HCT116 (cell line): Measurements from ENCODE around the gene CETP. TPM values are rescaled to one million over a fixed set of nuclear protein-coding genes. Genes with fewer than 3 reads are reported as not detected.

Experiments
- ATAC-seq: fragments of 200-7000 bp; cut with Tn5 transposase; 2 replicates; pipeline ENCODE4 v1.9.1; 2020; ENCODE audit warnings: mild to moderate bottlenecking, moderate library complexity
- BruUV-seq: library from RNA; stranded (reverse); fragments of 400-500 nt; replicated peaks from 2 replicates; lab custom pipeline; 2021; lab: Mats Ljungman, UMichigan
- CTCF ChIA-PET: fragments of 300-600 bp; sonication (Branson Sonifier 250); formaldehyde crosslinking; loops from one replicate; lab custom pipeline; 2021; ENCODE audit warnings: antibody characterized with exemption; lab: Charles Lee
- POLR2A ChIA-PET: fragments of 300-600, 350-600 bp; sonication (Branson Sonifier 250); formaldehyde crosslinking; loops from one replicate; lab custom pipeline; 2021; ENCODE audit warnings: antibody characterized with exemption; lab: Charles Lee
- RAD21 ChIA-PET, 2 experiments: fragments of 300-600 bp; sonication (Branson Sonifier 250); formaldehyde crosslinking; loops; one replicate each; lab custom pipeline; 2023; ENCODE audit warnings: low total read pairs in 2 of 2; ENCODE audit not compliant: uncharacterized antibody in 2 of 2, unreplicated experiment in 2 of 2, low non-redundant PET in 1 of 2; lab: Charles Lee
- DNase-seq: peaks from one replicate; pipeline ENCODE4 v3.0.0-alpha.2; 2010; ENCODE audit warnings: low read depth, low spot score
- H2AFZ ChIP-seq: fragments of 200-600 bp; shearing (Covaris generic), sonication (generic); 2 replicates; pipeline ENCODE4 v1.6.1; 2017; ENCODE audit warnings: low read depth, mixed run types, mixed read lengths, antibody characterized with exemption, low read length; ENCODE audit not compliant: poor library complexity, severe bottlenecking
- H3K27ac ChIP-seq: 2 replicates; pipeline ENCODE4 v1.5.1; 2012; ENCODE audit warnings: low read depth, low read length
- H3K27me3 ChIP-seq: fragments of 200-600 bp; sonication (generic); 2 replicates; pipeline ENCODE4 v1.6.1; 2016; ENCODE audit warnings: mixed run types, low read length, mixed read lengths; ENCODE audit not compliant: insufficient read depth
- H3K36me3 ChIP-seq, 2 experiments: fragments of 200-500 bp in 1 of 2; fragments of 200-600 bp in 1 of 2; sonication (Bioruptor generic) in 1 of 2; sonication (generic) in 1 of 2; 2 replicates each; pipeline versions ENCODE4 v1.5.1 to v1.6.1; 2014 to 2016; ENCODE audit warnings: low read length in 2 of 2, inconsistent platforms in 1 of 2, mixed read lengths in 1 of 2, mixed run types in 1 of 2; ENCODE audit not compliant: insufficient read depth in 2 of 2, control insufficient read depth in 1 of 2
- H3K4me1 ChIP-seq, 2 experiments: fragments of 200-600 bp in 1 of 2; sonication (generic) in 1 of 2; 2 replicates each; pipeline versions ENCODE4 v1.5.1 to v1.6.1; 2012 to 2017; ENCODE audit warnings: low read length in 2 of 2, inconsistent platforms in 1 of 2, mild to moderate bottlenecking in 1 of 2, mixed read lengths in 1 of 2, mixed run types in 1 of 2, moderate library complexity in 1 of 2; ENCODE audit not compliant: insufficient read depth in 2 of 2, control insufficient read depth in 1 of 2
- H3K4me2 ChIP-seq: fragments of 200-600 bp; sonication (generic); 2 replicates; pipeline ENCODE4 v1.6.1; 2017; ENCODE audit warnings: mixed run types, low read length, mixed read lengths
- H3K4me3 ChIP-seq, 2 experiments: fragments of 200-600 bp in 1 of 2; sonication (generic) in 1 of 2; replicated peaks in 1 of 2; 2 replicates each; pipeline ENCODE4 v1.5.1; 2011 to 2016; ENCODE audit warnings: low read length in 2 of 2, control low read depth in 1 of 2, low read depth in 1 of 2, mild to moderate bottlenecking in 1 of 2, mixed read lengths in 1 of 2, mixed run types in 1 of 2
- H3K79me2 ChIP-seq: fragments of 200-600 bp; sonication (generic); 2 replicates; pipeline ENCODE4 v1.6.1; 2017; ENCODE audit warnings: mild to moderate bottlenecking, mixed run types, low read length, moderate library complexity, mixed read lengths; ENCODE audit not compliant: insufficient read depth
- H3K9ac ChIP-seq: fragments of 200-600 bp; sonication (generic); 2 replicates; pipeline ENCODE4 v1.6.1; 2016; ENCODE audit warnings: low read length, mixed read lengths
- H3K9me2 ChIP-seq: fragments of 200-600 bp; sonication (generic), shearing (Covaris generic); 2 replicates; pipeline ENCODE4 v1.6.1; 2017; ENCODE audit warnings: mixed run types, mild to moderate bottlenecking, moderate library complexity; ENCODE audit not compliant: insufficient read depth
- H3K9me3 ChIP-seq, 2 experiments: fragments of 200-500 bp in 1 of 2; fragments of 200-600 bp in 1 of 2; sonication (Bioruptor generic) in 1 of 2; sonication (generic) in 1 of 2; 2 replicates each; pipeline ENCODE4 v1.6.1; 2014 to 2017; ENCODE audit warnings: low read length in 2 of 2, mixed read lengths in 2 of 2, inconsistent platforms in 1 of 2, low read depth in 1 of 2, mild to moderate bottlenecking in 1 of 2, mixed run types in 1 of 2, moderate library complexity in 1 of 2; ENCODE audit not compliant: control insufficient read depth in 1 of 2, insufficient read depth in 1 of 2
- H4K20me1 ChIP-seq: fragments of 200-600 bp; sonication (generic), shearing (Covaris generic); 2 replicates; pipeline ENCODE4 v1.6.1; 2017; ENCODE audit warnings: mixed run types, mild to moderate bottlenecking, moderate library complexity; ENCODE audit not compliant: insufficient read depth
- ATF3 ChIP-seq: IDR thresholded peaks from 2 replicates; pipeline ENCODE4 v1.6.1; 2012
- CEBPB ChIP-seq: IDR thresholded peaks from 2 replicates; pipeline ENCODE4 v1.6.1; 2012; ENCODE audit warnings: low read depth
- CTCF ChIP-seq, 3 experiments: fragments of 200-600 bp in 1 of 3; sonication (generic) in 1 of 3; IDR thresholded peaks in 2 of 3; conservative IDR thresholded peaks in 1 of 3; 2 replicates each; pipeline ENCODE4 v1.5.1; 2012 to 2017; ENCODE audit warnings: low read depth in 2 of 3, low read length in 2 of 3, antibody characterized with exemption in 1 of 3, borderline replicate concordance in 1 of 3, control low read depth in 1 of 3, mild to moderate bottlenecking in 1 of 3, mixed read lengths in 1 of 3, mixed run types in 1 of 3, moderate library complexity in 1 of 3; ENCODE audit not compliant: insufficient read depth in 1 of 3
- EGR1 ChIP-seq: IDR thresholded peaks from 2 replicates; pipeline ENCODE4 v1.6.1; 2012; ENCODE audit warnings: low read depth
- ELF1 ChIP-seq: IDR thresholded peaks from 2 replicates; pipeline ENCODE4 v1.6.1; 2012; ENCODE audit warnings: low read depth, borderline replicate concordance
- EZH2 ChIP-seq: fragments of 200-600 bp; sonication (generic); IDR thresholded peaks from 2 replicates; pipeline ENCODE4 v1.6.1; 2017; ENCODE audit warnings: antibody characterized with exemption, mixed run types
- EZH2phosphoT487 ChIP-seq: fragments of 200-600 bp; IDR thresholded peaks from 2 replicates; pipeline ENCODE4 v1.6.1; 2018; ENCODE audit warnings: antibody characterized with exemption, borderline replicate concordance
- FOSL1 ChIP-seq: IDR thresholded peaks from 2 replicates; pipeline ENCODE4 v1.6.1; 2012; ENCODE audit warnings: low read depth
- JUND ChIP-seq: IDR thresholded peaks from 2 replicates; pipeline ENCODE4 v1.6.1; 2012
- MAX ChIP-seq: IDR thresholded peaks from 2 replicates; pipeline ENCODE4 v1.6.1; 2012
- POLR2A ChIP-seq: IDR thresholded peaks from 2 replicates; pipeline ENCODE4 v1.7.0; 2011; ENCODE audit warnings: borderline replicate concordance; ENCODE audit not compliant: insufficient read depth, insufficient read length; ENCODE audit errors: extremely low read depth
- POLR2AphosphoS5 ChIP-seq: IDR thresholded peaks from 2 replicates; pipeline ENCODE4 v1.6.1; 2011; ENCODE audit warnings: mild to moderate bottlenecking, low read depth, low read length, moderate library complexity
- RAD21 ChIP-seq: IDR thresholded peaks from 2 replicates; pipeline ENCODE4 v1.6.1; 2012; ENCODE audit warnings: low read depth, mild to moderate bottlenecking
- SIN3A ChIP-seq: IDR thresholded peaks from 2 replicates; pipeline ENCODE4 v1.6.1; 2012; ENCODE audit warnings: low read depth
- SP1 ChIP-seq: IDR thresholded peaks from 2 replicates; pipeline ENCODE4 v1.6.1; 2012; ENCODE audit warnings: low read depth
- YY1 ChIP-seq: IDR thresholded peaks from 2 replicates; pipeline ENCODE4 v1.6.1; 2011; ENCODE audit warnings: low read length, low read depth, moderate library complexity, mild to moderate bottlenecking; ENCODE audit not compliant: insufficient replicate concordance; ENCODE audit errors: extremely low read depth
- ZBTB33 ChIP-seq: IDR thresholded peaks from 2 replicates; pipeline ENCODE4 v1.6.1; 2011; ENCODE audit warnings: mild to moderate bottlenecking, low read length, moderate library complexity; ENCODE audit not compliant: insufficient replicate concordance; ENCODE audit errors: extremely low read depth
- ZFX ChIP-seq: fragments of 450-650 bp; IDR thresholded peaks from 2 replicates; pipeline ENCODE4 v1.6.1; 2017
- ZNF274 ChIP-seq: fragments of 200-500 bp; sonication (Bioruptor generic); IDR thresholded peaks from 2 replicates; pipeline ENCODE4 v1.6.1; 2014; ENCODE audit warnings: mild to moderate bottlenecking, low read depth, low read length, inconsistent platforms
- intact Hi-C: fragments of 100-400 bp; cut with micrococcal nuclease; formaldehyde crosslinking; loops from 2 replicates; pipeline ENCODE4 v1.10.0; 2022
- total RNA-seq: library from RNA; stranded (reverse); gene quantifications from one replicate; pipeline ENCODE4 v1.2.1, GENCODE V29; 2021; ENCODE audit not compliant: unreplicated experiment

The CETP gene
- total RNA-seq, 1 experiment from 2014 or later = not detected

- TF ChIP-seq ZNF274 (no peak), SP1 (peak; percentile 48)
Observed at GRCh38 chr16:56984639-56985038, 22.9 kb downstream of the CETP start (continued).

GRCh38 chr16:56985288-56985961 is 23.7 kb downstream of the CETP start:
- ChIA-PET POLR2A (no interaction called here), CTCF (interaction anchor here (2.3 kb wide), 1 partner anchor 21 kb away, joined by 10 read pairs; no protein-coding TSS in a partner anchor), RAD21 (no interaction called here)
- H3K4me3 ChIP-seq = peak overlapping the region in 1 of 2 experiments; percentile 12; a peak in 1 of 4 replicates
- DNase-seq (peak; percentile 62), ATAC-seq (peak; percentile 77)
- peak overlapping the region; percentile 75 for H3K4me2 ChIP-seq
- H3K27me3 ChIP-seq = no peaks in the 10 kb centered on the region
- peak overlapping the region; percentile 62 for H2AFZ ChIP-seq
- H3K9me3 ChIP-seq = no peaks in the 10 kb centered on the region
- H3K36me3 ChIP-seq = no peaks in the 10 kb centered on the region
- BruUV-seq = TSS peak; percentile 82
- H3K9ac ChIP-seq = peak overlapping the region; percentile 50
- peaks cover 29 to 48% of the 10 kb centered on the region in 2 experiments for H3K4me1 ChIP-seq
- no peaks in the 10 kb centered on the region for H4K20me1 ChIP-seq
- H3K27ac ChIP-seq = peak overlapping the region; percentile 49
- no peaks in the 10 kb centered on the region for H3K79me2 ChIP-seq
- intact Hi-C loops = no loop called here
- H3K9me2 ChIP-seq = no peaks in the 10 kb centered on the region
- TF ChIP-seq ZFX = peak; percentile 58
- peak; percentile 75 for TF ChIP-seq POLR2AphosphoS5
- no peak for TF ChIP-seq EGR1
- peak; percentile 58; the same call in 1 of the 2 replicates for TF ChIP-seq MAX
- TF ChIP-seq ELF1 = no peak
- no peak for TF ChIP-seq CTCF (IDR thresholded peaks at IDR 0.05 in 2 of 3, conservative IDR thresholded peaks at IDR 0.05 in 1 of 3; ENCODE audit: borderline replicate concordance in 1 of 3, insufficient read depth in 1 of 3, low read depth in 2 of 3, low read length in 2 of 3)
- no peak for TF ChIP-seq ZNF274
- no peak for TF ChIP-seq CEBPB
- TF ChIP-seq POLR2A = no peak
- no peak for TF ChIP-seq RAD21
- TF ChIP-seq JUND = no peak; the same call in 1 of the 2 replicates
- TF ChIP-seq EZH2 = no peak
- TF ChIP-seq ATF3 = no peak
- no peak for TF ChIP-seq EZH2phosphoT487
- TF ChIP-seq SIN3A = no peak
- TF ChIP-seq YY1 = peak; percentile 31
- peak; percentile 28 for TF ChIP-seq ZBTB33
- peak; percentile 67 for TF ChIP-seq FOSL1
